Activated naive CD4-positive, alpha-beta T cell treated with anti-CD3 and anti-CD28 coated beads, Interleukin-2, amount 10 ng/mL, durations not matched to agents 7 days and 5 days (primary cell): ENCODE data around the gene CILP.
"Not testable (repeated sequence)": the region's sequence is repeated elsewhere in the genome, so short reads cannot be mapped to it uniquely, and the experiment has no call there.

ENCODE experiments used
- CTCF ChIA-PET: fragments of 350-600 bp; sonication (Branson Sonifier 250); formaldehyde crosslinking; loops from one replicate; lab custom pipeline; 2021; ENCODE audit warnings: antibody characterized with exemption; lab: Charles Lee
- DNase-seq: peaks from one replicate; pipeline ENCODE4 v3.0.0-alpha.2; 2020
- H3K27ac Mint-ChIP-seq: one replicate; pipeline ENCODE4 v1.8.0; 2021; ENCODE audit warnings: mild to moderate bottlenecking, moderate library complexity, mixed read lengths
- H3K27me3 Mint-ChIP-seq: one replicate; pipeline ENCODE4 v1.8.0; 2021; ENCODE audit warnings: mild to moderate bottlenecking, mixed read lengths
- H3K36me3 Mint-ChIP-seq: one replicate; pipeline ENCODE4 v1.8.0; 2021; ENCODE audit warnings: mixed read lengths
- H3K4me1 Mint-ChIP-seq: one replicate; pipeline ENCODE4 v1.8.0; 2021; ENCODE audit warnings: mixed read lengths
- H3K4me3 Mint-ChIP-seq: one replicate; pipeline ENCODE4 v1.8.0; 2021; ENCODE audit warnings: mild to moderate bottlenecking, moderate library complexity, mixed read lengths
- H3K9me3 Mint-ChIP-seq: one replicate; pipeline ENCODE4 v1.8.0; 2021; ENCODE audit warnings: mixed read lengths

CILP gene

DNA sequence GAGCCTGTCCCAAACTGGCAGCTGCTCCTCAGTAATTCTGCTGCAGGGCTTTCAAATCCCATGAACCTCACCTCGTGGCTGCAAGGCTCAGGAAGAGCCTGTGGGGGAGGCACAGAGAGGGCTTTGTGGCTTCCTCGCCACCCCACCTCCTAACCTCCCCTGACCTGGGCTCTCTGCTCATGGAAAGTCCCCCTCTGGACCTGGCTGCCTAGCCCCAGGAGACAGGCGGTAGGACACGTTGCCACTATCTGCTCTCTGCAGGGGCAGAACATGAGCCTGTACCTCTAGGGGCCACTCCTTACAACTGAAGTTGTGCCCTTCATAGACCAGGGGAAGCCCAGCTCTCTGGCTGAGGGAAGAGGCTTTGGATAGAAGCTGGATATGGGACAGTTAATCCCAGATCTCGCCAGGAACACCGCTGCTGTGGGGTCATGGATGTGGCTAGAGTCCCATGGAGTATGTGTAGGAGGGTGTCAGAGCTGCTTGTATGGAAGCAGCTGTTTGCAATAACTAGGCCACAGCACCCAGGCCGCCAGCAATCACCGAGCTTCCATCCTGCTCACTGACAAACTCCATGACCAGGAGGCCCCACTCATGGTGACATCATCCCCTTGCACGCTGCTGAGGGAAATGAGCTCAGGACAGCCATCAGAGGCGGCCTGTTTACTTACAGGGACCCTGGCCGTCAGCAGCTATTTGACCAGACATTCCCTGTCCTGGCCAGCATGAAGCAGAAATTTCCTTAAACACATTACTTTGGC, 34.0 kb upstream of the CILP start:
- H3K36me3 Mint-ChIP-seq: no peaks in the 10 kb centered on the region
- no peaks in the 10 kb centered on the region for H3K27me3 Mint-ChIP-seq
- DNase-seq: no peak
- CTCF ChIA-PET: interaction anchor here (1.1 kb wide), 1 partner anchor 26 kb away, joined by 4 read pairs; no protein-coding TSS in a partner anchor
- no peak overlapping the region for H3K27ac Mint-ChIP-seq
- no peaks in the 10 kb centered on the region for H3K9me3 Mint-ChIP-seq
- H3K4me3 Mint-ChIP-seq: no peak overlapping the region
- no peaks in the 10 kb centered on the region for H3K4me1 Mint-ChIP-seq

DNA sequence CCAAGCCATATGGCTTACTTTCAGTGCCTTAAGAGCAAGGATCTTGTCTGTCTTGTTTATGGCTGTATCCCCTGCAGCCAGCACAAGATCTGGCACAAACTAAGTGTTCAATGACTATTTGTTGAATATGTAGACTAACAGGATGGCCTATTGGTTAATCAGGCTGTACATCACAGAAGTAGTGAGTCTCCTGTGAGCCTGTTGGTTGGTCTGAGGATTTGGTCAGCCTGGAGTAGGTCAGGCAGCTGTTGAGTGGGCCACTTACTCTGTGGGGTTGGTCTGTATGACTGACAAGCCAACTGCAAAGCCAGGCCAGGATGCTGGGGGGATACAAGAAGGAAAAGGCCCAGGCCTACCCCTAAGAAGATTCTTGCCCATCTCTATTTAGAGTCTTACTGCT, 33.4 kb upstream of the CILP start:
- Mint-ChIP-seq H3K36me3 (no peaks in the 10 kb centered on the region), H3K27me3 (no peaks in the 10 kb centered on the region), H3K4me3 (no peak overlapping the region), H3K9me3 (no peaks in the 10 kb centered on the region), H3K4me1 (no peaks in the 10 kb centered on the region), H3K27ac (no peak overlapping the region)
- CTCF ChIA-PET: interaction anchor here (0.7 kb wide), 1 partner anchor 27 kb away, joined by 3 read pairs; no protein-coding TSS in a partner anchor
- no peak for DNase-seq

DNA sequence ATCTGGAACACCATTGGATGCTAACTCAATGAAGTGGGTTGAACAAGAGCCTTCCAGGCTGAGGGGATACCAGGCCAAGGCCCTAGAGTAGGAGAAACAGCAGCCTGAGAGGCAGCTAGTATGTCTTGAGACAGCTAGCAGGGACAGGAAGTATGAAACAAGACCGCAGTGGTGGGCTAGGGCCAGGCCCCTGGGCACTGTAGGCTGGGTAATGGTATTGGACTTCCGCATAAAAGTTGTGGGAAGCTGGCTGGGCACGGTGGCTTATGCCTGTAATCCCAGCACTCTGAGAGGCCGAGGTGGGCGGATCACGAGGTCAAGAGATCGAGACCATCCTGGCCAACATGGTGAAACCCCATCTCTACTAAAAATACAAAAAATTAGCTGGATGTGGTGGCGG, 25.2 kb upstream of the CILP start:
- H3K9me3 Mint-ChIP-seq, H3K4me3 Mint-ChIP-seq, CTCF ChIA-PET, H3K4me1 Mint-ChIP-seq, H3K27ac Mint-ChIP-seq, DNase-seq, H3K36me3 Mint-ChIP-seq, H3K27me3 Mint-ChIP-seq: not testable (repeated sequence)

DNA sequence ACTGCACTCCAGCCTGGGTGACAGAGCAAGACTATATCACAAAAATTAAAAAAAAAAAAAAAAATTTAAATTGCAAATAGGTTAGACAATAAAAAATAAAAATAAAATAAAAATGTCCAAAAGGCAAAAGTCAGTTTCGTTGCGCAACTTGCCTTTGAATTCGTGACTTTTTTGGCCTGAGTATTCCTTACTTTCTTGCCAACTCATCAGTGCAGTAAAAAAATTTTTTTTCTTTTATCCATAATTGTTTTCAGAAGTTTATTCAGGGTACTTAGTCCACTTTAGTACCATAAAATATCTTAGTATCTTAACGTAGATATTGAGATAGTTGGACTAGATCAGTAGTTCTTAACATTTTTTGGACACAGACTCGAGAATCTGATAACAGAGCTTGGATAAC, 22.4 kb upstream of the CILP start:
- Mint-ChIP-seq H3K27me3 (no peaks in the 10 kb centered on the region), H3K4me1 (no peaks in the 10 kb centered on the region), H3K36me3 (no peaks in the 10 kb centered on the region), H3K27ac (no peak overlapping the region), H3K9me3 (peaks cover 2% of the 10 kb centered on the region), H3K4me3 (no peak overlapping the region)
- CTCF ChIA-PET: no interaction called here
- no peak for DNase-seq

DNA sequence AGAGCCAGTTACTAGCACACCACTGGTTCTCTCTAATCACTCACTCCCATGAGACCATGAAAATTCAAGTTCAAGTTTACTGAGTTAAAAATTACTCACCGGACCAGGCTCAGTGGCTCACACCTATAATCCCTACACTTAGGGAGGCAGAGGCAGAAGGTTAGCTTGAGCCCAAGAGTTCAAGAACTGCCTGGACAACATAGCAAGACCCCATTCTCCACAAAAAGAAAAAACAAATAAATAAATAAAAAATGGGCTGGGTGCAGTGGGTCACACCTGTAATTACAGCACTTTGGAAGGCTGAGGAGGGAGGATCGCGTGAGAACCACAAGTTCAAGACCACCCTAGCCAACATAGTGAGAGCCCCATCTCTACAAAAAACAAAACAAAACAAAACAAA, 21.2 kb upstream of the CILP start:
- no peaks in the 10 kb centered on the region for H3K4me1 Mint-ChIP-seq
- H3K27me3 Mint-ChIP-seq: no peaks in the 10 kb centered on the region
- H3K9me3 Mint-ChIP-seq: peaks cover 2% of the 10 kb centered on the region
- H3K27ac Mint-ChIP-seq: no peak overlapping the region
- no peak for DNase-seq
- no peak overlapping the region for H3K4me3 Mint-ChIP-seq
- no peaks in the 10 kb centered on the region for H3K36me3 Mint-ChIP-seq
- CTCF ChIA-PET: no interaction called here

DNA sequence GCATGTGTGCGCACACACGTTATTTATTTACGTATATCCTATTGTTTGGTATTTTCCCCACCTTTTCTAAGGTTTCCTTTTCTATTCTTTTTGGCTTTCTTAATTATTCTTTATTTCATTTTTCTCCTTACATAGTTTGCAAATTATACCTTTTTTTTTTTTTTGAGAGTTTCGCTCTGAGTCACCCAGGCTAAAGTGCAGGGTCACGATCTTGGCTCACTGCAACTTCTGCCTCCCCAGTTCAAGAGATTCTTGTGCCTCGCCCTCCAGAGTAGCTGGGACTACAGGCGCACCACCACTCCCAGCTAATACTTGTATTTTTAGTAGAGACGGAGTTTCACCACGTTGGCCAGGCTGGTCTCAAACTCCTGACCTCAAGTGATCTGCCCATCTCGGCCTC, 20.0 kb upstream of the CILP start:
- CTCF ChIA-PET: no interaction called here
- Mint-ChIP-seq H3K27me3 (no peaks in the 10 kb centered on the region), H3K4me3 (no peak overlapping the region), H3K27ac (no peak overlapping the region), H3K9me3 (no peaks in the 10 kb centered on the region), H3K36me3 (no peaks in the 10 kb centered on the region), H3K4me1 (no peaks in the 10 kb centered on the region)
- DNase-seq: no peak

DNA sequence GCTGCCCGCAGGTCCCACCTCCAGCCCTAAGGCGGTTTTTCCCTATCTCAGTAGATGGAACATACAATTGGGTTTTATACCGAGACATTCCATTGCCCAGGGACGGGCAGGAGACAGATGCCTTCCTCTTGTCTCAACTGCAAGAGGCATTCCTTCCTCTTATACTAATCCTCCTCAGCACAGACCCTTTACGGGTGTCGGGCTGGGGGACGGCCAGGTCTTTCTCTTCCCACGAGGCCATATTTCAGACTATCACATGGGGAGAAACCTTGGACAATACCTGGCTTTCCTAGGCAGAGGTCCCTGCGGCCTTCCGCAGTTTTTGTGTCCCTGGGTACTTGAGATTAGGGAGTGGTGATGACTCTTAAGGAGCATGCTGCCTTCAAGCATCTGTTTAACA, 15.6 kb upstream of the CILP start:
- CTCF ChIA-PET, H3K36me3 Mint-ChIP-seq, H3K27ac Mint-ChIP-seq, H3K9me3 Mint-ChIP-seq, DNase-seq, H3K27me3 Mint-ChIP-seq, H3K4me1 Mint-ChIP-seq, H3K4me3 Mint-ChIP-seq: not testable (repeated sequence)

DNA sequence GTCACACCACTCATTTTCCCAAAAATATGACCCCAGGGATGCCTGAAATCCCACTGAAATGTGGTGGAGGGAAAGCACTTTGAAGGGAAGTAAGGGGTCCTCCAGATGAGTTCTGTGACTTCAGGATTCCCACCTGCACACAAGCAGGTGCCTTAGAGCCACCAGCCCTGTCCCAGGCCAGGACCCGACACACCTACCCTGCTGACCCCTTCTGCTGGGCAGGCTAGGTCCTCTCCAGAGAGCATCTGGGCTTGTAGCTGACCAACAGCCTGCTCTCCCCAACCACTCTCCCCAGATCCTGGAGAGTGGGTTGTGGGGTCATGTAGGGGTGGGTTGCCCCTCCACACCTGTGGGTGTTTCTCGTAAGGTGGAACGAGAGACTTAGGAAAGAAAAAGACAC, 14.9 kb upstream of the CILP start:
- Mint-ChIP-seq H3K9me3 (no peaks in the 10 kb centered on the region), H3K27ac (no peak overlapping the region), H3K4me1 (no peaks in the 10 kb centered on the region), H3K4me3 (no peak overlapping the region), H3K36me3 (no peaks in the 10 kb centered on the region), H3K27me3 (peaks cover 14% of the 10 kb centered on the region)
- DNase-seq: no peak
- CTCF ChIA-PET: no interaction called here

DNA sequence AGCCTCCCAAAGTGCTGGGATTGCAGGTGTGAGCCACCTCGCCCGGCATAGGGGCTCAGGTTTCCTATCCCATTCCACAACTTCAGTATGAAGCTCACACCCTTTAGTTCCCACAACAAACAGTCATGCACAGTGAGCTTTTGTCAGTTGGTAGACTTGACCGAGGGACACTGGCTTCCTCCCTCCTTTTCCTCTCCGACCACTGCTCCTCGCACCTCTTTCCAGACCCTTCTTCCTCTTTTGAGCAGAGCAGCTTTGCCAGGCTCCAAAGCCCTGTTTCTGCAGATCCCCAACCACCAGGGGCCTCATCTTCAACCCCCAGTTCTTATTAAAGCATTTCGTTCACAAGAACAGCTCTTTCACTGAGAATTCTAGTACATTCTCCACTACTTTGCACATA, 12.7 kb upstream of the CILP start:
- Mint-ChIP-seq H3K4me1 (no peaks in the 10 kb centered on the region), H3K4me3 (no peak overlapping the region), H3K27me3 (peaks cover 14% of the 10 kb centered on the region), H3K9me3 (no peaks in the 10 kb centered on the region), H3K36me3 (no peaks in the 10 kb centered on the region), H3K27ac (no peak overlapping the region)
- DNase-seq: no peak
- CTCF ChIA-PET: no interaction called here

DNA sequence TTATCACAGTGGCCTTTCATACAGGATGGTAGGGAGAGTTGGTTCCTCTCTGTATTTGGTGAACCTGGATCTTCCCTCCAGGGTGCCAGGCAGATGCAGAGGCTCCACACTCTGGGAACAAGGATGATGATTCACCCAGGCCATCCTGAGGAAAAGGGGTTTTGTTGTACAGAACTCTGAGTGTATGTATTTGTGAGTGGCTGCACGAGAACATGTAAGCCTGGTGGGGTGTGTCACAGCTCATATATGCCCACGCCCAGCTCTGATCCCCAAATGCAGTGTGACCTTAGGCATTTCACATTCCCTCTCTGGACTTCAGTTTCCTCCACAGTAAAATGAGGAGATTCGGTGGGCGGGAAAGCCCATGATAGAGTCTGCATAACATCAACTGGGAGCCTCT, 11.6 kb upstream of the CILP start:
- DNase-seq: no peak
- Mint-ChIP-seq H3K4me1 (no peaks in the 10 kb centered on the region), H3K27me3 (peaks cover 14% of the 10 kb centered on the region), H3K27ac (no peak overlapping the region), H3K9me3 (no peaks in the 10 kb centered on the region), H3K4me3 (no peak overlapping the region), H3K36me3 (no peaks in the 10 kb centered on the region)
- CTCF ChIA-PET: no interaction called here

DNA sequence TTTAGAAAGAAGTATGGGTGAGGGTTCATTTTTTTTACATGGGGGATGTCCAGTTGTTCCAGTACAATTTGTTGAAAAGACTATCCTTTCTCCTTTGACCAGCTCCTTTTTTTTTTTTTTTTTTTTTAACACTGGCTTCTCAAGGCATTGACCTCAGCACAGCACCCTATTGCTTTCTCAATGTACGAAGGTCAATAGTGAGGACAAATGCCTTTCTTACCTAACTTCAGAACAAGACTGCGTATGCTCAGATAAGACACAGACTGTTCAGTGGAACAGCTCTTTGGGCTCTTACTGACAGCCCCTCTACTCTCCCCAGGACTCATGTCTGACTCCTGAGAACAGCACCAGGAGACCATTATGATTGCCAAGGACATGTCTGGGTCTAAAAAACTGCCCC, 10.4 kb upstream of the CILP start:
- no peak overlapping the region for H3K4me3 Mint-ChIP-seq
- no peaks in the 10 kb centered on the region for H3K9me3 Mint-ChIP-seq
- H3K27ac Mint-ChIP-seq: no peak overlapping the region
- H3K36me3 Mint-ChIP-seq: no peaks in the 10 kb centered on the region
- no peak for DNase-seq
- CTCF ChIA-PET: interaction anchor here (1.2 kb wide), 1 partner anchor 10 kb away, joined by 3 read pairs; no protein-coding TSS in a partner anchor
- H3K27me3 Mint-ChIP-seq: peaks cover 14% of the 10 kb centered on the region
- H3K4me1 Mint-ChIP-seq: no peaks in the 10 kb centered on the region

DNA sequence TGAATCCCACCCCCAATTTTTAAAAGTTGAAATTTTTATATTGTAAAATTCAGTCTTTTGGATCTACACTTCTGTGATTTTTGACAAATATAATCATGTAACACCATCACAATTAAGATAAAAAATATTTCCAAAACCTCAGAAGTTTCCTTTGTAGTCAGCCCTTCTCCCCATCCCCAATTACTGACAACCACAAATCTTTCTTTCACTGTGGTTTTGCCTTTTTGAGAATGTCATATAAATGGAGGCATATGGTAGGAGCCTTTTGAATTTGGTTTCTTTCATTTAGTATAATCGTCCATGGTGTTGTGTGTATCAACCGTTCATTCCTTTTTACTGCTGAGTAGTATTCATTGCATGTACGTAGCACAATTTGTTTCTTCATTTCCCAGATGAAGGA, 7.9 kb upstream of the CILP start:
- no peak overlapping the region for H3K27ac Mint-ChIP-seq
- no peaks in the 10 kb centered on the region for H3K4me1 Mint-ChIP-seq
- H3K4me3 Mint-ChIP-seq: no peak overlapping the region
- H3K36me3 Mint-ChIP-seq: no peaks in the 10 kb centered on the region
- H3K27me3 Mint-ChIP-seq: peaks cover 14% of the 10 kb centered on the region
- CTCF ChIA-PET: no interaction called here
- no peak for DNase-seq
- no peaks in the 10 kb centered on the region for H3K9me3 Mint-ChIP-seq

DNA sequence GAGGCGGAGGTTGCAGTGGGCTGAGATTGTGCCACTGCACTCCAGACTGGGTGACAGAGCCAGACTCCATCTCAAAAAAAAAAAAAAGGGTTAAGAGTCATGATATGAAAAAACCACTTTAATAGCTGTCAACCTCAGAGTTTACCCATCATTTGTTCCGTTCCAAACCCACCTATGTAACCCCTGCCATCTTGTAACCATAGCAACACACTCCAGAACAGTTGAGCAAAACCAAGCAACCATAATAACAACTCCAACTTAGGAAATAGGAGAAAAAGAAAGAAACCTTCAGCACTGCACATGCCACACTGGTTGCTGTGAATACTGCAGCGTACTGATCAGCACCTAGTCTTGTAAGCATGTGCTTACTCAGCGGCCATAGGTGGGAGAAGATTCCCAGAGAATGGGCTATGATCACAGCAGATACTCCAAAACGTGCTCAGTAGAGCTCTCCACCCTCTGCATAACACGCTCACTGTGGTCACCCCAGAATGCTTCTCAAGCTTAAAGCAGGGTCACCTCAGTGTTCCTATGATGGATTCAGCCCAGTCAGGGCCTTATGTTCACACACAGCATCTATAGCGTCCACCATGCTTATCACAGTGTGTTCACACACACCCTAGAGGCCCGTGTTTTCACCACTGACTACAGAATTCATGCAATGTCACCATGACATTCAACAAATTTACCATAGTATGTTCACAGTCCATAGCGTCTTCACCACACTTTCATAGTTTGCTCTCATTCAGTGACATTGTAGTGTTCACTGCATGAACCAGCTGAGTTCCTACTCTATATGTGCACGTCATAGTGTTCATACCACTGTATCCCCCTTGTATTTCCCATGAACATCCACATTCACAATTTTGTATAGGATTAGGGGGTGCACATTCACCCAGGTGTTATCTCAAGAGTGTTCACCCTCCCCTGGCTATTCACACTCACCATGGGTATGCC, 6.5 kb upstream of the CILP start:
- Mint-ChIP-seq H3K4me1 (no peaks in the 10 kb centered on the region), H3K27me3 (peaks cover 8% of the 10 kb centered on the region), H3K4me3 (no peak overlapping the region), H3K9me3 (no peaks in the 10 kb centered on the region), H3K27ac (no peak overlapping the region), H3K36me3 (no peaks in the 10 kb centered on the region)
- CTCF ChIA-PET: interaction anchor here (1.1 kb wide), 1 partner anchor 21 kb away, joined by 3 read pairs; no protein-coding TSS in a partner anchor
- DNase-seq: no peak

DNA sequence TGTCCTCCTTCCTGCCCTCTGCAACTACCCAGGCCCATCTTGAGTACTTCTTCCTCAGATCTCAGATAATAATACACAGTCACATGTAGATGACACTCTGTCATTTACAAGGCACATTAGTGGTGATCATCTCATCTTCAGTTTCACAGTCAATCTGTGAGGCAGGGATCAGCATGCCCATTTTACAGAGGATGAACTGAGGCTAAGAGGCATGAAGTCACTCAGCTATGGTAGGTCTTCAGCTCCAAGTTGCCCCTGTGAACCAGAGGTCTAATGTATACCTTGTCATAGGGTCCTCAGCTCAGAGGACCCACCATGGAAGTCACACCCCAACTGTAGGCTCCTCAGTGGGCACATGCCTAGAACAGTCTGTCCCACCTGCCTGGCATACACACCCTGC, 4.2 kb upstream of the CILP start:
- H3K4me1 Mint-ChIP-seq: no peaks in the 10 kb centered on the region
- CTCF ChIA-PET: interaction anchor here (0.7 to 1.4 kb wide), 2 partner anchors 8 to 51 kb away, joined by 3 to 4 read pairs; no protein-coding TSS in a partner anchor
- H3K36me3 Mint-ChIP-seq: no peaks in the 10 kb centered on the region
- H3K27ac Mint-ChIP-seq: no peak overlapping the region
- H3K27me3 Mint-ChIP-seq: no peaks in the 10 kb centered on the region
- no peak for DNase-seq
- H3K4me3 Mint-ChIP-seq: no peak overlapping the region
- H3K9me3 Mint-ChIP-seq: no peaks in the 10 kb centered on the region
